NCI-H69 (cell line): ENCODE data around the gene RALGAPB.

Source experiments
- DNase-seq: peaks from one replicate; lab custom pipeline; 2025; lab: John Stamatoyannopoulos, UW

Gene RALGAPB

DNA sequence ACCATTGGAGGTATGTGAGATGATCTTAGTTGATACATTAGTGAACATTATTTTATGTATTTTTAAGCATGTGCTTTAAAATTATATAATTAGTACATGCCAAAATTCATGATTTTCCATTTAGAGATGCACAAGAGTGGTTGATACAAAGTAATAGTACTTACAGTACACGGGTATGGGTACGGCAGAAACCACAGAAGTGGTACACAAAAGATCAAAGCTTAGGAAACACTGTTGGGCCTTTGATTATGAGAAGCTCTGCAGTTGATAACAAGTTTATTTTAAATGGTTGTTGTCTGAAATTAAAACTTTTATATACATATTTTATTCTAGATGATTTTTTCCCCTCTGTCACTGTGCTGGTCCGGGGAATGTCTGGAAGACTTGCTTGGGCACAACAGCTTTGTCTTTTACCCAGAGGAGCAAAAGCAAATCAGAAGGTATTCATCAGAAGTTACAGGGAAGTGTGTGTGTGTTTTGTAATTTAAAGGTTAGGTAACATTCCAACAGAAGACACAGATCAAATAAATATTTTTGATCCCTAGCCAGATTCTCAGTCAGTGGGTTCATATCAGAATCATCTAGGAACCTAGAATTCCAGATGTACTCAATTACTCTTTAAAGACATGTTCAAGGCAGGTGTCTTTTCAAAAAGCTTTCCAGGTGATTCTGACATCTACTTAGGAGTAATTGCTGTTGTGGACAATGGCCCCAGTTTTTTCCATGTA, 75.9 kb downstream of the RALGAPB start:
- DNase-seq = no peak

DNA sequence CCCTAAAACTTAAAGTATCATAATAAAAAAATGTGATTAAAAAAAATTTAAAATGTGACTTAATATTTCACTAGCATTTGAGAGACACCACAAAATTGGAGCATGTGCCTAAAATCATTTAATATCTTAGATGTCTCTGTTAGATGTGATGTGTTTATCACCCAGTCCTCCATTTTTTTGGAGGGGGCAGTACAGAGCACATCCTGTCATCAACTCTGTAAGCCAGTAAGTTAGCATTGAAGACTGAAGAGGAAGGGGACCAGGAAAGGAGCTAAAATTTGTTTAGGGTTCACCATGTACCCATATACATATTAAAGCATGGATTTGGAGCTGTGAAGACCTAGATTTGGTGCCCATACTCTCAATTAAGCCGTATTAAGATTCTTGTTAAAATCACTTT, 77.6 kb downstream of the RALGAPB start:
- no peak for DNase-seq

DNA sequence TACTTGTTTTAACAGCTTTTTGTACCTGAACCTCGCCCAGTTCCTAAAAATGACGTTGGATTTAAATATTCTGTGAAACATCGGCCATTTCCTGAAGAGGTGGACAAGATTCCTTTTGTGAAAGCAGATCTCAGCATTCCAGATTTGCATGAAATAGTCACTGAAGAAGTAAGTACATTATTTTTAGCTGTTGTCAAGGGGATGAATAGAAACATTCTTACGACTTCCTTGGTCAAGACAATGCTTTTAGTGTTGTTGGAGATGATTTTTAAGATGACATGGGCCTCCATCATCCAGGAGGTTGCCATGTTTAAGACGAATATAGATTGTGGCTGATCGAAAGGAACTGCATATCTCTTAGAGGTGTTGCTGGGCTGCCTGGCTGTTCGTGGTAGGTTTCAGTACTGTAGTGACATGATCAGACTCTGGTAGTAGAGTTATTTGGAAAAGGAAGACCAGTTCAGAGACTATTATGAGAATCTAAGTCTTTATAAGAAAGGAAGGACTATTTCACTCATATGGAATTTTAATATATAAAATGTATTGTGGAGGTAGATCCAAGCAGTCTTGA, 78.5 kb downstream of the RALGAPB start:
- no peak for DNase-seq

DNA sequence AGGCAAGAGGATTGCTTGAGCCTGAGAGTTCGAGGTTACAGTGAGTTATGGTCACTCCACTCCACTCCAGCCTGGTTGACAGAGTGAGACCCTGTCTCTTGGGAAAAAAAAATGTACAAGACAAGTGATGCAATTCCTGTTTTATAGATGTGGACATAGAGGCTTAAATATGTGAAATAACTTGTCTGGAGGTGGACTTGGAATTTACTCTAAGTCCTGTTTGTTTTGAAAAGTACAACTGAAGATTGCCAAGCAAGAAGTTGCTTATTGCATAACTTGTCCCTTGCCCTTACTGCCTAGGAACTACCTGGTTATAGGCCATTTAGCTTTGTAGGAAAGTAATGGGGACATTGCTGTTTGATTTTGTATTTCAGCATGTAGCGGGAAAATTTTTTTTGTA, 82.3 kb downstream of the RALGAPB start:
- DNase-seq = no peak

DNA sequence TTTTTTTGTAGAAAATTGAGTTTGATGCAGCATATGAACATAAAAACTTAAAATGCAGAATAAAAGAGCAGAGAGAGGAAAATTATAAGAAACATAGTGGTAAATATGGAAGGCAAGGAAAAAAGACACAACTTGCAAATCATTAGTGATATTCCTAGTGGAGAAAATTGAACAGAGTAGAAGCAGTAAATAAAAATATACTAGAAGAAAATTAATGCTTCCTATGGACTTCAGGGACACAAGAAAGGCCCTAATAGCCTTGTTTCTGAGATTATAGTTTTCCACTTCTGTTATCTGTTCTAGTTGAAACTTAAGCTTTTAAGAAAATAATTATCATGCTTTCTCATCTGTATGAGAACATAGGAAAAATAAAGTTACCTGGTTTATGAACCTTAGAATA, 82.8 kb downstream of the RALGAPB start:
- no peak for DNase-seq

DNA sequence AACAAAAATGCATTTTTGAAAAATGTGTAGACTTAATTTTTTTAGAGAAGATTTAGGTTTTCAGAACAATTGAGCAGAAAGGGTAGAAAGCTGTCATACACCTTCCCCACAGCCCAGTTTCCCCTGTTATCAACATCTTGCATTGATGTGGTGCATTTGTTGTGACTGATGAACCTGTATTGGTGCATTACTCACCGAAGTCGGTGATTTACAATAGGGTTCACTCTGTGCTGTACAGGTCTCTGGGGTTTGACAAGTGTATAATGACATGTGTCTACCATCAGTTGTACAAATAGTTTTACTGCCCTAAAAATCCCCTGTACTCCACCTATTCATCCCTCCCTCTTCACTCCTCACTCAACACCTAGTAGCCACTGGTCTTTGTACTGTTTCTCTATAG, 84.5 kb downstream of the RALGAPB start:
- DNase-seq = no peak

DNA sequence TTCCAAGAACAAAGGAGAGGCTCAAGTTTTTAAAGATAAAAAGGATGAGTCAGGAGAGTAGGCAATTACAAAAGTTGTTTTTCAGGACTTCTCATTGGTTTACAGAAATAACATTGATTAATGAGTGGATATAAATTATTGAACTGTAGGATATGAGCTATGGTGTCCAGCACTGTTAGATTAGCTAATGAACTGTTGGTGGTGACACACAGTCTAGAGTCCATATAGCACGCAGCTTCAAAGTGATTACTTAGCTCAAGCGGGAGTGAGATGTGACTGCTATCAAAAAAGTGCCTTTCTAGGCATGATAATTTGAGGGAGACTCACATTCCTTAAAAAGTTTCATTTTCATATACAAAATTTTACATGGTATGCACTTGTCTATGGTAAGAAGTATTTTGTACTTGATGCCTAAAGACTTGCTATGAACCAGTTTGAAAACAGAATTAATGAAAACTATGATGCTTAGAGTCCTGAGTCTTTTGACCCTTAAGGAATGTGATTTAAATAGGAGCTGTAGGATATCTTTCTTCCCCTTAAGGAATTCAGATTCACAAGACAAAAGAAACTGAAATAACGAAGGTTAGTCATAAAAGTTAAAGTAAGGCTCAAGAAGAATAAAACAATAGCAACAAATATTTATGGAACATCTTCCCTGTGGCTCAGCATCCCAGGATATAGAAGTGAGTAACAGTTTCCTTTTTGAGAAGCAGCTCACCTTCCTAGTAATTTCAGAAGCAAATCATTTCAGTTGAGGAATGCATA, 86.1 kb downstream of the RALGAPB start:
- no peak for DNase-seq

DNA sequence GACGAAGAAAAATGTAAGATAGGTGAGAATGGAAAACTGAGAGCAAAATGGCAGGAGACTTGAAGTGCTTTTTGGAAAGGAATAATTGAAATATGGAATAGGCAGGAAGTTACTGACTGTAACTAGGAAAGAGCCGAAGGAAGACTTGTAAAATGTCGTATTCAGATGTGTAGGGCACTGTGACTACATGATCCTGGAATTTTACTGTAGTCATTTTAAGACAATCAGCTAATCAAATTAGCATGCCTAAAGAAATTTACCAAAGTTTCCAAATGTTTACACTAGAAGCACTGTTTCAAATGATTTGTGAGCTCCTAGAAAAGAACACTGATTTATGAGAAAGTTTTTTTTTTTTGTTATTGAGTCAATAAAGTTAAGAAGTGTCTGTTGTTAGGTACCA, 87.1 kb downstream of the RALGAPB start:
- no peak for DNase-seq

DNA sequence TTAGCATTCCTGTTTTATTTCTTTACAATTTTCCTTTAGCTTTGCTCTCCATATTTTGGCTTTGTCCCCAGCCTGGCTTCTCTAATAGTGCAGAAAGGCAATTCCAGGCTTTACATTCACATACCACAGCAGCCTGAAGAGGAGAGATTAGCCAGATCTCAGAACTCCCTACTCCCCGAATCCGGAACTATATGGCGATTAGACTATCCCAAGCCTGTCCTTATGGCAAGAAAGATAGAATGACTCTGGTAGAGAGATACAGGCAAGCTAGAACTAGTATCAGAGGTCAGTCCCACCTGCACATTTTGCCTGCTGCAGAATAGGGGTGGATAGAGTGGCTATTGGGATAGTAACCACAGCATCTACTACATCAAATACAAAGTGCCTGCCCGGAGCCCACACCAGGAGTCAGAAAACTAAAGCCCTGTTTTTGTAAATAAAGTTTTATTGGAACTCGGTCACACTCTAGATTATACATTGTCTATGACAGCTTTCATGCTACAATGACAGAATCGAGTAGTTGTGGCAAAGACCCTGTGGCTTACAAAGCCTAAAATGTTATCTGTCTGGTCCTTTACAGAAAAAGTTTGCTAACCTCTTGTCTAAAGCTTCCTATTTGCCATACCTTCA, 91.3 kb downstream of the RALGAPB start:
- DNase-seq = no peak

DNA sequence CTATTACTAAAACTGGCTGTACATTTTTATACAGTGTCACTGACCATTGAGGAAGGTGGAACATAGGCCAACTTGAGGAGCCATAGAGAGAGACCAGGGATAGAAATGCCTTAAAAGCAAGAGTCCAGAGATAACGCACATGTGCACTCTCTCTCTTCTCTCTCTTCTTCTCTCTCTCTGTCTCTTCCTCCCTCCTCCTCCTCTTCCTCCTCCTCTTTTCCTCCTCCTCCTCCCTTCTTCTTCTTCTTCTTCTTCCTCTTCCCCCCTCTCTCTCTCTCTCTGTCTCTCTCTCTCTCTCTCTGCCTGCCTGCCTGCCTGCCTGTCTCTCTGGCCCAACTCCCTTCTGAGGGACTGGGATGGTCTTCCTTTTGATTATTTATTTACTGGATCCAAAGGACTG, 92.0 kb downstream of the RALGAPB start:
- no peak for DNase-seq

DNA sequence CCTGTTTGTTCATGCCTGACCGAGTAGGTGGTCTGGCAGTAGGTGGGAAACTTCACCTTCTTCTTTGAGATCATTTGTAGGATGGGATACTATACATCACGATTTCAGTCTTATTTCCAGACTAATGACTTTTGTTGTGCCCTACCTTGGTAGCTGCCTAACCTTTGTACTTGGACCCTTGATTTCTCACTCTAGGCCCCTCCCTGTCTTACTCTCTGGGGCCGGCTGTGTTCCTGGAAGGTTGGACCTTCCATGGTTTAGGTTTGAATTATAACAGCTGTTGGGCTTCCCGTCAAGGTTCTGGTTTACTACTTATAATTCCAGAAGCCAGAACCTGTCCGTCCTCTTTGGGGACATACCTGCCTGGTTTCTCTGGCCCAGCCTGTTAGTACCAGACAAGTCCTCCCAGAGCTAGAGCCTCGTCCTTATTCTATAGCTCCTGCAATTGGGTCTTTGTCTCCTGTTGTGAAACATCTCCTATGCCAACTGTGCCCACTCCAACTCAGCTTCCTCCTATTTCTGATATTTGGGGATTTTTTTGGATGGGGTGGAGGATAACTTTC, 93.5 kb downstream of the RALGAPB start:
- DNase-seq = no peak

DNA sequence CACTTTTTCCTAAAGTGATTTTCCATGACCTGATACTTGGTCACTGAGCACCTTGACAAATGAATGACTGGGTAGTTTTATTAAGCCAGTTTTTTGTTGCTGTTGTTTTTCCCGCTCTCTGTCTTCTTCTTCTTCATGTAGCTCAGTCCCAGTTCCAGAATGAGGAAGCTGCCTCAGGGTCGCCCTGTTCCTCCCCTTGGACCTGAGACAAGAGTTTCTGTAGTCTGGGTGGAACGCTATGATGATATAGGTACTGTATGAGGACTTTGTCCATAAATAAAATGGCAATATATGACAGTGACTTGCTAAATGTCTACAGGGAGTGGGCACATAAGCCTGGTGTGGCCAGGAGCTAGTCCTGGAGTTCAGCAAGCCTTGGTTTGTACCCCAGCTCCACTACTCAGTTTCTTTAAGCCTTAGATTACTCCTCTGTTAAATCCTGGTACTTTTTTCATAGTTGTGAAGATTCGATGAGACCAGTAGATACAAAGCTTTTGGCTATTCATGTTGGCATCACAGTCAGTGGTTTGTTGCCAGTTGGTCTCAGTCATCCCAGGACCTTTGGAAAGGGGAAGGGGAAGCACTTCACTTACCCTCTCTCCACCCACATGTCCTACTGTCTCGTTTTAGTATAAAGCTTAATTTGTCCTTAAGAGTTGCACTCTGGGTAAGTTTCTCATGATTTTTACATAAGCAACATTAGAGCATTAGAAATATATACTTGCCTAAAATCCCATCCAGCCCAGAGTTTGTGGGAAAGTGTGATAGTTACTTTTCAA, 97.3 kb downstream of the RALGAPB start:
- no peak for DNase-seq

DNA sequence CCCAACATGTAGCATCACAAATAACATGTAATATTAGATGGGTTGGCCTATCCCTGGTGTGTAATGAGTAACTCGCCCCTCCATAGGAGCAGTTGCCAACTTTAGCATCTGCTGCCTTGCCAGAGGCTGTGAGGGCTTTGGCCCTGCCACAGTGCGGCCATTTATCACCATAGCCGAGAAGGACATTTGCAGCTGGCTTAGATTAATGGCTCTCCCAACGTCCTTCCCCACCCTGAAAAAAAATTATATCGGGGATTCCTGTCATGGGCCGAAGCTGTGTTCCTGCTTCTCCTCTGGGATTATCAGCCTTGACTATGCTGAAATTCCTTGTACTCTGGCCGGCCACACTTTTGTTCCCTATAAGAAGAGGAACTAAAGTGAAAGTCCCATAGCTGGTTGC, 100.8 kb downstream of the RALGAPB start:
- no peak for DNase-seq

DNA sequence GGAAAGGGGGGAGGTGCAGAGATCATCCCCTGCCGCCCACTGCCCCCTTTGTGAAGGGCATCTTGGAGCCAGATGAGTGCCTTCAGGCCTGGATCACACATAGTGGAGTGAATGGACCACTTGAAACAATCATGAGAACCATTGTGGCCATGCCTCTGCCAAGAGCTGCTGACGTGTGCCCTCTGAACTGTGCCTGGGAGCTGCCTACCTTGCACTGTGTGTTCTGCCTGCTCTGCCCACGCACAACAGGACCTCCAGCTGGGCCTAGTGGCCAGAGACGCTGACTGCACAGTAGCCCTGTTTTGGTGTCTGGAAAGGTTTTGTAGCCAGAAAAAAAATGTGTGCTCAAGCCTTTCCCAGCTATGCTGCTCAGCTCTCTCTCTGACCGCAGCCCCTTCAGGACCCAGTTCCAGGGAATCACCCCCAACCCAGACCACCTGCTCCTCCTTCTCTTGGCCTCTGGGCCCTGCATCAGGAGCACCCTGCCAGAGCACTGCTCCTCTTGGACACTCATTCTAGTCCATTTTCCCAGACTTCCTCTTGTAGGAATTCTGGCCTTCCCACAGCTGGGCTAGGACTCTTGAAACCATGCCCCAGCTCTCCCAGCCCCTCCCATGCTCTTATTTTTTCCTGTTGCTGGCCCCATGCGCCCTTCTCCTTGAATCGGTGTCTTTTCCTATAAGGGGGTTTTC, 106.7 kb downstream of the RALGAPB start:
- no peak for DNase-seq

DNA sequence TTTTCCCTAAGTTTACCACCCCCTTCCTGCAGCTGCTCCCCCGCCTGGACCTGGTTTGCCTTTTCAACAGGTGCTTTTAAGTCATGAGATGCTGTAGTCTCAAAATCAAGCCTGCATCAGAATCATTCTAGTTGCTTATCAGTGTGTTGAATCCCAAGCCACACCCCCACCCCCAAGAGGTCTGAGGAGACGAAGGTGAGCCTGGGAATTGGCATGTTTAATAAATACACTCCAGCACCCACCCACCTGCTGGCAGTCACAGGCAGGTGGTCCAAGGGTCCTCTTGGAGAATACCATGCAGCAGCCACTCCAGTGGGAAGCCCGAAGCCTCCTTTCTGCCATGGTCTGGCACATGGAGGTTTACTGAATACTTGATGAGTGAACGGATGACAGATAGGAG, 107.3 kb downstream of the RALGAPB start:
- no peak for DNase-seq

DNA sequence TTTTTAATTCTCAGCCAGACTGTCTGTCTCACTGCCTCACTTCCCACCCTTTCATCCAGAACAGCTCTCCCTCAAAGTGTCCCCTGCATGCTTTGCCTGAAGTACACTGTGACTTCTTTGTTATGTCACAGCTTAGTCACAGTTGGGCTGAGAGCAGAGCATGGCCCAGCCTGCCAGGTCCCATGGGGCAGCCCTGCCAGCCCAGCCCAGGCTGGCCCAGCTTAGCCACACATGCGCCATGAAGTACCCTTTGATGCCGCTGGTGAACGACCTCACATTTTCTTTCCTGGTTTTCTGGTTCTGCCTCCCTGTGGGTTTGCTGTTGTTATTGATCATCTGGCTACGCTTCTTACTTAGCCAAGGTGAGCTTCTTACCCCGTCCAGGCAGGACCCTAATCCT, 108.4 kb downstream of the RALGAPB start, which contains the start of gene ADIG:
ADIG (plus strand) TSS at position 185 of the 400 bp plus-strand sequence; CDS start at position 239, 54 bp downstream.
- DNase-seq = no peak

DNA sequence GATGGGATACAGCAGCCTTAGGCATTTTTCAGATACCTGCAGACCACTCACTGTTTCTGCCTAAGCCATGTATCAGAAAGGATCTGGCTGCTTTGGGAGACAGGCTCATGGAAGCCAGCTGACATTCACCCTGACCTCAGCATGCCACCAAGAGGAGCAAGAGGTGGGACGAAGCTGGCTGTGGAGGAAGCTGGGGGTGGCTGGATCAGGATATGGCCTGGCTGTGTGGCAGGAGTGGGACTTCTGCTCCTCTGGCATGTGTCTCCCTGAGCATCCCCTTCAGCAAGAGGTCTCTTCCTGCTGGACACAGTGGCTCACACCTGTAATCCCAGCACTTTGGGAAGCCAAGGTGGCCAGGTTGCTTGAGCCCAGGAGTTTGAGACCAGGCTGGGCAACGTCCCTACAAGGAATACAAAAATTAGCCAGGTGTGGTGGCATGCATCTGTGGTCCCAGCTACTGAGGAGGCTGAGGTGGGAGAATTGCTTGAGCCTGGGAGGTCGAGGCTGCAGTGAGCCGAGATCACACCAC, 109.3 kb downstream of the RALGAPB start:
- no peak for DNase-seq

DNA sequence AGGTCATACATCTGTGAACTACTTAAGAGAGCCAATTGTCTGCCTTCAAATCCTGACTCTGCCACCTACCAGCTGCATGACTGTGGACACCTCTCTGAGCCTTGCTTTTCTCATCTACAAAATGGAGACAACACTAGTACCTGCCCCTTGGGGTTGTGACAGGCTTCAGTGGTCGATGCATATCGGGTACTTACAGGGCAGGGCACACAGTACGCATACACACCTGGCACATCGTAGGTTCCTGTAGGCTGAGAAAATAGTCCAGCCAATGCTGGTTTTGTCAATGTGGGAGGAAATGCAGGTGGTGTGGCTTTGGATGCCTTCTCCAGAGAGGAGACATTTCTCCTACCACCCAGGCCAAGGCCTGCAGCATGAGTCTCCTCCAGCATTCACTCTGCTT, 110.7 kb downstream of the RALGAPB start:
- DNase-seq = no peak

DNA sequence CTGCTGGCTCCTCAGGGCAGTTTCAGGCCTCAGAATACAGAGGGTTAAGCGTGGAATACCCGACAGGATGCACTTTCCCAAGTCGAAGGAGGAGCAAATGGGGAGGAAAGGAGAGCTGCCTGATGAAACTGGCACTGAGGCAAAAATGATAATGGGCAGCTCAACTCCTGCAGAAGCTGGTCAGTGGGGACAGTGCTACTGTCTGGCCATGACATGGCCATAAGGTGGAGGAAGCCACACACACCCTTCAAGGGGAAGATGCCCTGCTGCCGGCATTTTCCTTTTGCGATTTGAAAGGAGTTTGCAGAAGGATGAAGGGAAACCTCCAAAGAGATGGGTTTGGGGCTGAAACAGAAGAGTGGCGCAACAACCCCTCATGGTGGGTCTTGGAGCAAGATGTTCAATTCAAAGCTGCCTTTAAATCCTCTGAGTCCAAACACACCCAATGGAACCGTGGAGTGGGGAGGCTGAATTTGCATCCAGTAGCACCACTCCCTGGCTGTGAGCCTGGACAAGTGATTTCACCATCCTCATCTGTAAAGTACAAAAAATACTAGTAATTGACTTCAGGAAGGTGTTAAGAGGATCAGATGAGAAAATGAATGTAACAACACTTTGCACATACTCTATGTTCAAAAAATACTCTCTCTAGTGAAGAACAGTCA, 111.6 kb downstream of the RALGAPB start:
- DNase-seq = no peak
